Activated CD4-positive, alpha-beta T cell treated with anti-CD3 and anti-CD28 coated beads, Interleukin-2, amount 50 U/mL, for 1 hour (primary cell): ENCODE data around the gene MRPL41.
"Not testable (repeated sequence)": the region's sequence is repeated elsewhere in the genome, so short reads cannot be mapped to it uniquely, and the experiment has no call there.

Experiments
- DNase-seq: peaks from one replicate; pipeline ENCODE4 v3.0.0-alpha.2; 2020

The MRPL41 gene

GRCh38 chr9:137551264-137552021, at the start of gene MRPL41:
Gene MRPL41 (plus strand): TSS chr9:137551879. CDS start chr9:137552082, 203 bp downstream.
- peak; percentile 88 for DNase-seq

- DNase-seq = no peak
Measured at GRCh38 chr9:137502008-137502911, 49.4 kb upstream of the MRPL41 start.

GRCh38 chr9:137504432-137504777, 47.3 kb upstream of the MRPL41 start:
- no peak for DNase-seq

- no peak for DNase-seq
Measured at GRCh38 chr9:137505421-137506140, 46.1 kb upstream of the MRPL41 start.

GRCh38 chr9:137506274-137506673, 45.4 kb upstream of the MRPL41 start:
- no peak for DNase-seq

GRCh38 chr9:137506702-137507171, 44.9 kb upstream of the MRPL41 start:
- DNase-seq = no peak

- DNase-seq = no peak
Measured at GRCh38 chr9:137509198-137509597, 42.5 kb upstream of the MRPL41 start.

GRCh38 chr9:137511126-137511525, 40.6 kb upstream of the MRPL41 start:
- DNase-seq = not testable (repeated sequence)

GRCh38 chr9:137511758-137512463, 39.8 kb upstream of the MRPL41 start:
- no peak for DNase-seq

GRCh38 chr9:137513136-137513535, 38.5 kb upstream of the MRPL41 start:
- not testable (repeated sequence) for DNase-seq

- DNase-seq = not testable (repeated sequence)
Measured at GRCh38 chr9:137513801-137514570, 37.7 kb upstream of the MRPL41 start.

GRCh38 chr9:137514691-137515337, 36.9 kb upstream of the MRPL41 start:
- DNase-seq = no peak

GRCh38 chr9:137515338-137515724, 36.3 kb upstream of the MRPL41 start:
- DNase-seq = no peak

- DNase-seq = no peak
Measured at GRCh38 chr9:137516144-137516917, 35.3 kb upstream of the MRPL41 start.

GRCh38 chr9:137518661-137519459, 32.8 kb upstream of the MRPL41 start:
- not testable (repeated sequence) for DNase-seq

- no peak for DNase-seq
Measured at GRCh38 chr9:137519553-137519952, 32.1 kb upstream of the MRPL41 start.

GRCh38 chr9:137520614-137521404, 30.9 kb upstream of the MRPL41 start:
- no peak for DNase-seq

GRCh38 chr9:137521405-137521985, 30.2 kb upstream of the MRPL41 start:
- DNase-seq = no peak
